Adrenal gland (tissue), 5 donors: Measurements from ENCODE around the gene OSMR.

Source experiments
- CTCF ChIP-seq, 6 experiments: fragments of 450-650 bp in 4 of 6; fragments of 200-600 bp in 2 of 6; sonication (generic) in 1 of 6; IDR thresholded peaks; 1 replicate in 5 of 6; 2 replicates in 1 of 6; pipeline versions ENCODE4 v1.5.1 to v1.8.0; 2016 to 2021; ENCODE audit warnings: antibody characterized with exemption in 6 of 6, mild to moderate bottlenecking in 2 of 6, moderate library complexity in 1 of 6
- POLR2A ChIP-seq, 2 donors: fragments of 450-650 bp; IDR thresholded peaks; one replicate each; pipeline ENCODE4 v1.6.1; 2017; ENCODE audit warnings: antibody characterized with exemption in 2 of 2, mild to moderate bottlenecking in 2 of 2, moderate library complexity in 1 of 2
- donor health status: DM: no; HTN: no; CAD: no.

DNA sequence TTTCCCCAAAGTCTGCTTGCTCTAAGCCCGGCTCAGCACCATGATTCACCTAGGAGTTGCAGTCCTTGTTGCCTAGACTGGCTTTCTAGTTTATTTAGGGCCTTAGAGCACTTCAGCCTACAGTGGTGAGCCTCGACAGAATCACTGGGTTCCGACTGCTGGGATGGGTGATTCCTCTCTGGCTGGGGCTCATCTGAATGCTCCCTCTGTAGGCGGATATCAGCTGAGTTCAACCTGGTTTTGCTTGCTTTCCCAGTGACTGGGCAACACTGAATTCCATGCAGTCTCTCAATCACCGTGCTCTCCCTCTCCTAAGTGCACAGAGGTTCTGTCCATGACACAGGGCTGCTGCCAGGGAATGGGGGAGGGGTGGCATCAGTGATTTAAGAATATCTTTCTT is 54.1 kb downstream of the OSMR start:
- TF ChIP-seq CTCF (IDR thresholded peaks at IDR 0.05), result no peak
- TF ChIP-seq POLR2A (IDR thresholded peaks at IDR 0.05), result no peak
